Mucosa of stomach (tissue), 1 donor: ENCODE measurements around the gene ZNF483.
"Not testable (repeated sequence)": the region's sequence is repeated elsewhere in the genome, so short reads cannot be mapped to it uniquely, and the experiment has no call there.

ENCODE experiments used
- H3K27me3 ChIP-seq: one replicate; pipeline ENCODE4 v1.7.0; 2013; ENCODE audit warnings: mild to moderate bottlenecking, low read length; ENCODE audit not compliant: control insufficient read depth, insufficient read depth
- H3K36me3 ChIP-seq: one replicate; pipeline ENCODE4 v1.7.0; 2013; ENCODE audit warnings: low read length; ENCODE audit not compliant: control insufficient read depth, insufficient read depth
- H3K4me1 ChIP-seq: one replicate; pipeline ENCODE4 v1.7.0; 2013; ENCODE audit warnings: mild to moderate bottlenecking, low read length; ENCODE audit not compliant: control insufficient read depth, insufficient read depth
- H3K4me3 ChIP-seq: one replicate; pipeline ENCODE4 v1.7.0; 2013; ENCODE audit warnings: low read length
- H3K9ac ChIP-seq: one replicate; pipeline ENCODE4 v1.7.0; 2013; ENCODE audit warnings: mild to moderate bottlenecking, low read length, moderate library complexity
- H3K9me3 ChIP-seq: one replicate; pipeline ENCODE4 v1.7.0; 2013; ENCODE audit warnings: mild to moderate bottlenecking, low read length, moderate library complexity; ENCODE audit not compliant: control insufficient read depth
- donor health status: Pancreatic carcinoma.

Gene ZNF483

GRCh38 chr9:111502506-111502905, 22.5 kb upstream of the ZNF483 start:
- Histone ChIP-seq H3K9ac (no peak overlapping the region), H3K27me3 (no peaks in the 10 kb centered on the region), H3K4me1 (no peaks in the 10 kb centered on the region), H3K36me3 (no peaks in the 10 kb centered on the region), H3K4me3 (no peak overlapping the region), H3K9me3 (no peaks in the 10 kb centered on the region)

- not testable (repeated sequence) for H3K27me3 ChIP-seq, H3K4me3 ChIP-seq, H3K4me1 ChIP-seq, H3K36me3 ChIP-seq, H3K9me3 ChIP-seq, H3K9ac ChIP-seq
These were observed 13.4 kb upstream of the ZNF483 start for GRCh38 chr9:111511581-111511980.

- Histone ChIP-seq H3K9me3 (no peaks in the 10 kb centered on the region), H3K4me1 (no peaks in the 10 kb centered on the region), H3K27me3 (no peaks in the 10 kb centered on the region), H3K9ac (no peak overlapping the region), H3K4me3 (no peak overlapping the region), H3K36me3 (no peaks in the 10 kb centered on the region)
These were observed 10.0 kb upstream of the ZNF483 start for GRCh38 chr9:111514967-111515366.

GRCh38 chr9:111516061-111516465, 8.9 kb upstream of the ZNF483 start:
- Histone ChIP-seq H3K4me1 (no peaks in the 10 kb centered on the region), H3K27me3 (no peaks in the 10 kb centered on the region), H3K9me3 (no peaks in the 10 kb centered on the region), H3K4me3 (no peak overlapping the region), H3K9ac (no peak overlapping the region), H3K36me3 (no peaks in the 10 kb centered on the region)

GRCh38 chr9:111524731-111525055, 286 bp upstream of the ZNF483 start:
- H3K9me3 ChIP-seq = no peaks in the 10 kb centered on the region
- peak overlapping the region; percentile 80 for H3K9ac ChIP-seq
- H3K4me1 ChIP-seq = no peaks in the 10 kb centered on the region
- no peaks in the 10 kb centered on the region for H3K27me3 ChIP-seq
- peak overlapping the region; percentile 87 for H3K4me3 ChIP-seq
- no peaks in the 10 kb centered on the region for H3K36me3 ChIP-seq

- no peak overlapping the region for H3K9ac ChIP-seq
- H3K4me1 ChIP-seq = no peaks in the 10 kb centered on the region
- no peaks in the 10 kb centered on the region for H3K27me3 ChIP-seq
- no peak overlapping the region for H3K4me3 ChIP-seq
- H3K9me3 ChIP-seq = no peaks in the 10 kb centered on the region
- H3K36me3 ChIP-seq = no peaks in the 10 kb centered on the region
These were observed 2.4 kb downstream of the ZNF483 start for GRCh38 chr9:111527347-111527746.

- Histone ChIP-seq H3K4me3 (no peak overlapping the region), H3K9ac (no peak overlapping the region), H3K36me3 (no peaks in the 10 kb centered on the region), H3K4me1 (no peaks in the 10 kb centered on the region), H3K27me3 (no peaks in the 10 kb centered on the region), H3K9me3 (no peaks in the 10 kb centered on the region)
These were observed 4.8 kb downstream of the ZNF483 start for GRCh38 chr9:111529787-111530186.

- H3K9me3 ChIP-seq = no peaks in the 10 kb centered on the region
- no peak overlapping the region for H3K9ac ChIP-seq
- H3K27me3 ChIP-seq = no peaks in the 10 kb centered on the region
- no peaks in the 10 kb centered on the region for H3K36me3 ChIP-seq
- H3K4me1 ChIP-seq = no peaks in the 10 kb centered on the region
- H3K4me3 ChIP-seq = no peak overlapping the region
These were observed 6.7 kb downstream of the ZNF483 start for GRCh38 chr9:111531716-111532115.

GRCh38 chr9:111533099-111533790, 8.3 kb downstream of the ZNF483 start:
- no peaks in the 10 kb centered on the region for H3K36me3 ChIP-seq
- H3K9ac ChIP-seq = no peak overlapping the region
- no peaks in the 10 kb centered on the region for H3K9me3 ChIP-seq
- no peaks in the 10 kb centered on the region for H3K27me3 ChIP-seq
- H3K4me1 ChIP-seq = no peaks in the 10 kb centered on the region
- H3K4me3 ChIP-seq = no peak overlapping the region

- Histone ChIP-seq H3K36me3 (peaks cover 5% of the 10 kb centered on the region), H3K4me3 (no peak overlapping the region), H3K4me1 (no peaks in the 10 kb centered on the region), H3K9me3 (peaks cover 19% of the 10 kb centered on the region), H3K9ac (no peak overlapping the region), H3K27me3 (no peaks in the 10 kb centered on the region)
These were observed 17.7 kb downstream of the ZNF483 start for GRCh38 chr9:111542497-111543254.

GRCh38 chr9:111548623-111549022, 23.6 kb downstream of the ZNF483 start:
- Histone ChIP-seq H3K27me3 (no peaks in the 10 kb centered on the region), H3K9me3 (peaks cover 9% of the 10 kb centered on the region), H3K9ac (no peak overlapping the region), H3K4me1 (no peaks in the 10 kb centered on the region), H3K36me3 (no peaks in the 10 kb centered on the region), H3K4me3 (no peak overlapping the region)

GRCh38 chr9:111555425-111555824, 30.4 kb downstream of the ZNF483 start:
- not testable (repeated sequence) for H3K36me3 ChIP-seq, H3K9me3 ChIP-seq, H3K27me3 ChIP-seq

More at GRCh38 chr9:111555425-111555824, 30.4 kb downstream of the ZNF483 start:
- not testable (repeated sequence) for H3K9ac ChIP-seq, H3K4me3 ChIP-seq, H3K4me1 ChIP-seq
